ENCODE data around the gene MIOS.

The MIOS gene

DNA sequence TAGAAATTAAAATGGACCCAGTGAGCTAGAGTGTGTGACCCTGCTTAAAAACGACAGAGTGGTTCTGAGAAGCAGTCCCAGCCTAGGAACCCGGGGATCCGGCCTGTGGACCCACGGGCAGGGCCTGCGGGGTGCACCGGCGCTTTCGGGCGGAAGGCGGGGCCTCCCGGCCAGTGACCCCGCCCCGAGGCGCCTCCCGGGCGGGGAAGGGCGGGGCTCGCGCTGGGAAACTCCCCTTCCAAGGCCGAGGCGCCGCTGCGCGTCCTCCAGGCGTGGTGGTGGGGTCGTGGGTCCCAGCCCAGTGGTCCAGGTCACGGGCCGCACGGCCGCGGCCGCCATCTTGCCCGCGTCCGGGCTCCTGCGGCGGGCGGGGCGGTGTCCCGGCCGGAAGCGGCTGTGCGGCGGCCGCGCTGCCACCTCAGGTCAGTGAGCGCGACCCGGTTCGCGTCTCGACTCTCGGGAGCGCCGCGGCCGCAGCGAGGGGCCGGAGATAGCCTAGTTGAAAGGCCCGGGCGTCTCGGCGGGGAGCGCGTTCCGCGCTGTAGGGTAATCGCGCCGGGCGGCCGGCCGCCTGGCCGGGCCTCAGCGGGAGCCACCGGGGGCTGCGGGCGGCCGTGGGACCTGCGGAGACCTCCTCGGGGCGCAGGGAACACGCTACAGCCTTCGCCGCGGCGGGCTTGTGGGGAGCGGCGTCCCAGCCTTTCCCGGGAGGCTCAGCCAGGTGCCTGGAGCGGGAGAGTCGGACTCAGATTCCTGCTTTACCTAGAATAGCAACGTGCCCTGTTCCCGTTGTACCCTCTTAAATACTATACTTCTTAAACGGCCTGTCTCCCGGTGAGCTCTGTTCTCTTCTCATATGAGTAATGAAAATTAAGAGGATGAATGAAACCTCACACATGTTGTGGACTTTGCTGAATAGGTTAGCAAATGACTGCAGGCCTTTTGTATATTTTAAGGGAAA is at the start of gene MIOS:
MIOS (plus strand) TSS at position 234 of the 961 bp plus-strand sequence. CDS start 5,592 bp downstream, outside the sequence.
- peak; percentile 90 for DNase-seq

DNA sequence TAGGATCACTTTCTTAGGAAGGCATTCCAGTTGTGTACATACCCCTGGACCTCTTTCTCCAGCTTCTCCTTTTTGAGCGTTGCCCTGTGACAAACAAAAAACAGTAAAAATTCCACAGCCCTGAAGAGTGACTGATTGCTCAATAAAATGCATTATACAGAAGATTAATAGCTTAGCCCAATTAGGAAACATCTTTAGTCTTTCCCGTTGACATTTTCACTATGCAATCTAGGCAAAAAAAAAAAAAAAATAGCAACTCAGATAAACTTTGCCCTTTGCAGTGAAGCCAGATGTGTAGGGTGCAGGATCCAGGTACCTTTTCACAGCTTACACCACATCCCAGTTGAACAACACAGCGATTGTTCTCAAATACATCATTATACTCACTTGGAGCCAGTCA is 48.9 kb upstream of the MIOS start:
- DNase-seq, result no peak

DNA sequence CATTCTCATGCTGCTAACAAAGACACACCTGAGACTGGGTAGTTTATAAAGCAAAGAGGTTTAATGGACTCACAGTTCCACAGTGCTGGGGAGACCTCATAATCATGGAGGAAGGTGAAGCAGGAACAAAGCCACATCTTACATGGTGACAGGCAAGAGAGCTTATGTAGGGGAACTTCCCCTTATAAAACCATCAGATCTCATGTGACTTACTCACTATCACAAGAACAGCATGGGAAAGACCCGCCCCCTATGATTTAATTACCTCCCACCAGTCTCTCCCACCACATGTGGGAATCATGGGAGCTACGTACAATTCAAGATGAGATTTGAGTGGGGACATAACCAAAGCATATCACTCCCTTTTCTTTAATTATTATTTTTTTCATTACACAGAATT is 47.6 kb upstream of the MIOS start:
- DNase-seq, result no peak

DNA sequence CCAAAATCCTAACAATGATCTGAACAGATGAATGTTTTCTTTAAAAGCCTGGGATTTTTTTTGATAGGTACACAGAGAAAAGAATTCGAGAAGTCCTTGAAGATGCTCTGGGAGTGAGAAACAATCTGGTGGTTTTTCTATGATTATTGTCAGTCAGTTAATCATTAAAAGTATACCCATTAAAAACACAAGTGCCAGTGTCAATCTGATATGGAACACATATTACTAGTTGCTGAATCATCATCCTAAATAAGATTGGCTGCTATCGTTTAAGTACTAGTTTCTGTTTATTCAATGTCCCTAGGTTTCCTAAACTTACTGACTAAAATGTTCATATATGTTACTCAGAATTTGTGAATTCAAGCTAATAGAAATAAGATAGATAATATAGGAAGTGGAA is 47.2 kb upstream of the MIOS start:
- no peak for DNase-seq

DNA sequence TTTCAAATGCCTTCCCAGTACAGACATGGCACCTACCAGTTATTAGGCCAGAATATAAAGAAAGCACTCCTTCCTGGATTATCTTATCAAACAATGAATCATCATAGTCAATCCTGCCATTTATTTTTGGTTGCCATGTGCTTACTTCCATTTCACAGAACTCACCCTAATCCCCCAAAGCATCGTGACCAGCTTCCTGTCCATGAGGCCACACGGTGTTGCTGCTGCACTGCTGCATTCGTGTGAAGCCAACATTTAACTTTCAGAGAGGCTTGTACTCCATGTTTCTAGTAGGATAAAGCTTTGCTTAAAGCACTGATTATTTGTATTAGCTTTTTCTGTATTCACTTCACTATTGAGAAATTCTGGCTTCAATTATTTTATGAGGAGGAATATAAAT is 45.4 kb upstream of the MIOS start:
- no peak for DNase-seq

DNA sequence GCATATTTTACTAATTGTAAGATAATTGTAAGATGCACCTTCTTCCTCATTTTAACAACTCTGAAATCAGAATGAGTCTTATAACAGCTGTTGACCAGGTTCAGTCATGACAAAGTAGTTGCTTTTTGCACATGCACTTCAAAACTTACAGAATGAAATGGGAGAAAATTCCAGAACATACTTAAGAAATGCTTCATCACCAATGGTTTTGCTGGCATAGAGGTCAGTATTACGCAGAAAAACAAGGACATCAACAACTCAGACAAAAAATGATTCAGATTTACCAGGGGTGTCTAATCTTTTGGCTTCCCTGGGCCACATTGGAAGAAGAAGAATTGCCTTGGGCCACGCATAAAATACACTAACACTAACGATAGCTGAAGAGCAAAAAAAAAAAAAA is 44.3 kb upstream of the MIOS start:
- DNase-seq, result no peak

DNA sequence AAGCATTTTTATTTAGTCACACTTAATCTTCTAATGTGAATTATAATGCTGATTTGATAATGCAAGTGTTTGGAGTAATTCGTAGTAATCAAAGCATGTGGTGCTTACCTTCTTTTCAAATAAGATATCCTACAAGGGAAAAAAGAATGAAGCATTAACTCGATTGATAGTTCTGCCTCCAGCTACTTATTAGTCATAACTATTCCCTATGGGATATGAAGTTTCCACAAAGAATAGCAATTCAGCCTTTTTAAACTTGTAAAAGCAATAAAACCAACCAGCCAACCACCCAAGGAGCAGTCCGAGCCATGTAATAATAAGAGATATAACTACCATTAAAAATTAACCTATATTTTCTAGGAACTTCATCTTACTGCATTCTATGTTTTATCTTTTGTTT is 42.6 kb upstream of the MIOS start:
- DNase-seq, result no peak

DNA sequence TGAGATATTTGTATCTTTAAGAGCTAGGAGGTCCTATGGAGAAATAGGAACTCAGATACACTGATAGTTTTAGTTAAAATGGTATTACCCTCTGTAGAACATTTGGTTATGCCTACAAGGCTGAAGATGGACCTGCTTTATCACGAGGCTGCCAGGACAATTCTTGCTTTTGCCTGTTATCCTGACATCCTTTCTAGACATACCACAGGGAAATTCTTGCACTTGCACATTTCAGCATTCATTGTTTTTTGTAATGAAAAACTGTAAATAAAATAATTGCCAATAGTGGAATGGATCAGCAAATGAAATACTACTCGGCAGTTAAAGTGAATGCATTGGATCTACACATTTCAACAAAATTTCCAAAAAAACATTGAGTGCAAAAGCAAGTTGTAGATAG is 40.7 kb upstream of the MIOS start:
- no peak for DNase-seq

DNA sequence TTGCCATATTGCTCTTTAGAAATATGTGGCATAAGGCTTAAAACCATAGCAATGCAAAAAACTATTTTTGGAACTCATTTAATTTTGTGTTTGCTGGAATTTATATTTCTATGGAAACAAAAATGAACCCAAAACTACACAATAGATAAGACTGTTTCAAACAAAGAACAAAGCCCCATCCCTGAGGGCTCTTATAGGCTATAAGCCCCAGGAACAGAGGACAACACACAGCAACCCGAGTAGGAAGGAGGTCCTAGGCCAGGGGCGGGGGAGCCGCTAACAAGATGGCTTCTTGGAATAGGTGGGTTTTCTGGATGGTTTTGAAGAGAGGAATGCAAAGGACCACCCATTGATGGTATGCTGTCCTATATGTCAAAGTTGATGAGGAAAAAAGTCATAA is 39.6 kb upstream of the MIOS start:
- DNase-seq, result no peak

DNA sequence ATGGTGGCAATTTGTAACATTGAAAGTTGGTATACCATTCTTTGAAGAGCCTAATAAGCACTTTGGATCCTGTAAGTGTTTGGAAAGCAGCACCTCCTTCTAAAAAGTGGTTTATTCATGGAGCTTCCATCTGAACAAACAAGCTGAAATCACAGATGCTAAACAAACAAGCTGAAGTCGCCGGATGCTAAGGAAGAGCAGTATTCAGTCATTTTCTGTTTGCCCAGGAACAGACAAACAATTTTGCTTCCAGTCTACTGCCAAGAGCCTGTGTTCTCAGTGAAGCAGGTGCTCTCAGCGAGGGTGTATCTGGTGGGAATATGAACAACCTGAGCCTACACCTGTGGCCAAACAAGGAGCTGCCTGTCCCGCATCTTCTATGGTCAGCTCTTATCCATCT is 37.4 kb upstream of the MIOS start:
- DNase-seq, result no peak

DNA sequence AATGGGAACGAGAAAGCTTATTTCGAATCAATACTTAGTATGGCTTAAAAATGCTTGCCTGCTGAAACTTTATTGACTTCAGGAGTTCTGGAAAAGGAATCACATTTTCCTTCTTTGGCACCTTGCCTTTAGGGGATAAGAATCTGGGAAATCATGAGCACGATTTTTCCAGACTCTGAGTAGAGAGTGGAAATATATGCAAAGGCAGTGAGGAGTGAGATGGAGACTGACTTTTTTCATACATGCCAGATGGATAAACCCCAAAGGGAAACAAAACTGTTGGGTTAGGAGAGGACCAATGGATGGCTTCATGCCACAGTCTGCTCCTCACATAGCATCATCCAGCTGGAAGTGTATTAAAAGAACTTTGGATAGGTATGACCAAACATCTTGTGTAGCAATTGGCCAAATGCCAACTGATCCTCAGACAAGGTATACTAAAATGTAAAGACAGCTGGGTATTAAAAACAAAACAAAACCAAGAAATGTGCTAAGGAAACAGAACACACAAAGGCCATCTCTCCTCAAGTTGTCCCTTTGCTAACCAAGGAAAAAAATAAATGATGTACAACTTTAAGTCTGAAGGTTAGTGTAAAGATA is 32.8 kb upstream of the MIOS start:
- no peak for DNase-seq

DNA sequence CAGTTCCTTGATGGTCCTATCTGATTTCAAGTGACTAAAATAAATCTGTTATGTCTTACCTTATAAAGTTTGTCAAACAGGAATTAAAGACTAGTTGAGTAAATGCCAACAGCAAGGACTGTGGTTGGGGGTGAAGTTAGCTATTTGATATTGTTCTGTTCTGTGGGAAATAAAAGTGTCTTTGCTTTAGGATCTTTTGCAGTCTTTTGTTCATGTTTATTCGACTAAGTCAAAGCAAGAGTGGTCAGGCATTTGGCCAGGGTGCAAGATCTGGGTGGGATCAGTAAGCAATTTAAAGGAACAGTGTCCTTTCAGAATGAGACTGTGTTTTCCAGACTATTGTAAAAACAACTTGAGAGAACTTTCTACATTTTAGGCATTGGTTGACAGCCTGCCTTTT is 31.0 kb upstream of the MIOS start, which contains the start of gene COL28A1:
COL28A1 (minus strand) TSS at position 183 of the 400 bp plus-strand sequence. CDS start 2,998 bp downstream, outside the sequence.
- no peak for DNase-seq

DNA sequence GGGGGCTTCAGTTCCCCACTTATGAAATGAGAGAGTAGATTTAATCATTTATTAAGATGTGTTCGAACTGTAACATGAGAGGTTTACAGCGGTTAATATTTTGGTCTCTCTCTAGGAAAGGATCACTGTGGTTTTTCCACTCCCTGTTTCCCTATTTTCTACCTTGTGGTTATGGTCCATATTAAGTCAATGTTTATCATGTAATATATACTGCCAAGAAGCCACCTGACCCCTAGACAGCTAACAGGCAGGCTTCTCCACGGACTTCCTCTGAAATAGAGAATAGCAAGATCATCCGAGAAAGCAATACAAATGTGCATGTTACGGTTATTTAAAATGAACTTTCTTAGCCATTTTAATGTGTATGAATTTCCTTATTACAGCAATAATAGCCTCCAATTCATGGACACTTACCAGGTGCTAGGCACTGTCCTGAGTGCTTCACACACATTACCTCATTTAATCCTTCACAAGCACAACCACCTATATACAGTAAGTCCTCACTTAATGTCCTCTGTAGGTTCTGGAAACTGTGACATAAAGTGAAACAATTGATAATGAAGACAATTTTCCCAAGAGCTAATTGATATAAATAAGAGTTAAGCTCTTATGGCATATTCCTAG is 30.2 kb upstream of the MIOS start:
- DNase-seq, result no peak

DNA sequence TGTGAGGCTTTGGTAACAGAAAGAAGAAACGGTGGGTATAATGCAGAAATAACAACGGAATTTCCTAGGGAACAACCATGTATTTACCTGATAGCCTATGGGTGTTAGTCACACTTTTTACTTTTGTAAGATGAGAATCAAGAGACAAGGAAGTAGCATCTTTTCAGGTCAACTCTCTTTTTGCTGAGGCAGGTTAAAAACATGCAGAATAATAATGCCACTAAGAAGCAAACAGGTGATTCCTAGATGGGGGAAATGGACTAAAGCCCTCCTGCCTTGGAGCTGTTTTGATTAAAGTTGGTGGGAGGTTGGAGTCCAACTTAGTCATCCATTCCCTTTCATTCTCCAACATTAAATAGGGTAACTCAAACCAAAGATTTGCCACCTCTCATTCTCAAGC is 29.0 kb upstream of the MIOS start:
- DNase-seq, result no peak

DNA sequence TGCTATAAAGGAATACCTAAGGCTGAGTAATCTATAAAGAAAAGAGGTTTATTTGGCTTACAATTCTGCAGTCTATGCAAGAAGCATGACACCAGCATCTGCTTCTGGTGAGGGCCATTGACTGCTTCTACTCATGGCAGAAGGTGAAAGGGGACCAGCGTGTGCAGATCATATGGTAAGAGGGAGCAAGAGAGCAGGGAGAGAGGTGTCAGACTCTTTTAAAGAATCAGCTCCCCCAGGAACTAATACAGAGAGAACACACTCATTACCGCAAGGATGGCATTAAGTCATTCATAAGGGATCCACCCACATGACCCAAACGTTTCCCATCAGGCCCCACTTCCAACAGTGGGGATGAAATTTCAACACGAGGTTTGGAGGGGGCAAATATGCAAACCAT is 27.5 kb upstream of the MIOS start:
- DNase-seq, result no peak

DNA sequence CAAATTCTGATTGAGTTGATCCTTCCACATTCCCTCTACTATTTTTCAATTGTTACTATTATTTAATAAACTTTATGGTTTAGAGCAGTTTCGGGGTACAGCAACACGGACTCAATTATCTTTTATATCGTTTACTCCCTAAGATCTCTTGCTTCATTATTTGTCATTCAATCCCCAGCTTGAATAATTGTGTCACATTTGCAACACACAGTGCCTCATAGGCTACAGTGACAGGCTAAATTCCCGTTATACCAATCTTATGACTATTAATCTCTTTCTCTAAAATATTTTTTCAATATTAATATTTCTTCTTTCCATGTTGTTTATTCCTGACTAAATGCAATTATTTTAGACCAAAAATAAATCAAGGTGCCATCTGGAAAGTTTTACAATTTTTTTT is 27.0 kb upstream of the MIOS start:
- DNase-seq, result no peak

DNA sequence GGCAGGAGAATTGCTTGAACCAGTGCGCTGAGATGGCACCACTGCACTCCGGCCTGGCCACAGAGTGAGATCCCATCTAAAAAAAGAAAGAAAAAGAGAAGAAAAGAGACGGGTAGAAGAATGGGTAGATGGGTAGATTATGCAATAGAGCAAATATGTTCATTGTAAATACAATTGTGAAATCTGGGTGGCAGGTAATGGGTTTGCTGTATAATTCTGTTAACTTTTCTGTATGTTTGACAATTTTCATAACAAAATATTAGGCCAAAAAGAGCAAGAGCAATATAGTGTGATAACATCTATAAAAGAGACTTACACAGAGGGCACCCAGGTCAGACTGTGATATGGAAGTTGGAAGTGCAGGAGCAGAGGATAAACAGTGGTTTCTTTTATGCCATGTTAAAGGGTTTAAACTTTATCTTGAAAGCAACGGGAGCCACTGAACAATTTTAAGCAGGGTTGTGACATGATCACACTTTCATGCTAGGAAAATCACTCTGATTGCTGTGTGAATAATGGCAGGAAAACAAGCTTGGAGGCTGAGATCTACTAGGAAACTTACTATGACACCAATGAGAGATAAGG is 24.3 kb upstream of the MIOS start:
- DNase-seq, result no peak

DNA sequence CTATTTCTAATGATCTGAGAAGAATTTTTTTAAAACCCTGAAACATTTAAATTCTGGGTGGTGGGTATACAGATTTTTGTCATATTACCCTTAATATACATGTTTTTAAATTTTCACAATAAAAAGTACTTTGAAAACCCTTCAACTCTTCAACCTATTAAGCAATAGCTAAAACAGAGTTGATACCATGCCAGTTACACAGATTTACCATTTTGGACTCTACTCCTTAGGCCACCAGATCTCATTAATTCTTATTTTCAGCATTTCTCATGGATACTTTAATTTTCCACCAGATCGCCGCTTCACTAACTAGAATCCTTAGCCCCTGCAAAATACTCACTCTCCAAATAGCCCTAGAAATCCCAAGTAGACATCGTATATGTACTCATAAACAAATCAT is 18.3 kb upstream of the MIOS start:
- DNase-seq, result no peak

DNA sequence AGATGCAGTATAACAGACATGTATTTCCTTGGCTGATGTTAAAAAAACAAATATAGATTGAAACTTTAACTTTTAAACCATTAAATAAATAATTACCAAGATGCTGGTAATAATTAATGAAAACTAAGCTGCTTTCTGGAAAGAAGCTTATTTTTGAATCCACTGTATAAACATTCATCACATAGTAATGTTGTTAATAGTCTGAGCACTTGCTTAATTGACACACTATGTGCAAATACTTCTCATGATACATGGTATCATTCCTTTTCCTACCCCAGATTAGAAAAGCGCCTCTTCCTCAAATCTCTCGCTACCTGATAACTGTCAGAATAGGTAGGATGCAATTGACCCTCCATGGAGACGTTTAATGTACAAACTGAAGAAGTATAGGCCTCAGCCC is 16.0 kb upstream of the MIOS start:
- DNase-seq, result no peak

DNA sequence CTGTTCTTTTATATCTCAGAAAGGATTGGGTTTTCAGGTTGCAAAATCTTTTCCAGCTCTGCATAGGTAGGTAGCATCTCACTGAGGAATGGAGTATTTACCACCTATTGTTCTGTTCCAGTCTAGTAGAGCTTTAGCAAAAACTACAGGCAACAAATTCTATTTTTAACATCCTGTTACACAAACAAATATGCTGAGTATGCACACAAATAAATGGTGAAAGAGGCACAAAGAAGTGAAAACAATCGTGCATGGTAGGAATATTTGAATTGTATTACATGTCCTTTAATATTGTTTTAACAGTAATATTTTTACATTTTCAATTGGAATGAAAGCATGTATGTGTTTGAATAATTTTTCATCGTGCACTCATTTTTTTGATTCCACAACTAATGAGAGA is 14.5 kb upstream of the MIOS start:
- DNase-seq, result no peak

DNA sequence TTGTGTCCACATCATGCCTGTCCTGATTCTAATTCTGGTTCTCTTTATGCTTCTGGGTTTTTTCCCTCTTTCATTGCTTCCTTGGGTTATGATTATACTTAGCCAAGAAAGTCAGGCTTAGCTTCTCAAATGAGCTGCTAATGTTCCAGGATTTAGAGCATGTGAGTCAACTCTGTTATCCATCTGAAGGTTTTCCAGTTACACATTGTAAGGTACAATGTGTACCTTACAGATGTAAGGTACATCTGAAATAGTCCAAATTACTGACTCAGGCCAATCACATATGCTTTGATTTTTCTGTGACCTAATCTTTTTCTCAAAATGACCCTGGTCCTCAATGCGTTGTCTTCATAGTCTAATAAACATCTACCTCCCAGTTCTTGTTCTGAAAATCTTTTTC is 13.3 kb upstream of the MIOS start:
- no peak for DNase-seq

DNA sequence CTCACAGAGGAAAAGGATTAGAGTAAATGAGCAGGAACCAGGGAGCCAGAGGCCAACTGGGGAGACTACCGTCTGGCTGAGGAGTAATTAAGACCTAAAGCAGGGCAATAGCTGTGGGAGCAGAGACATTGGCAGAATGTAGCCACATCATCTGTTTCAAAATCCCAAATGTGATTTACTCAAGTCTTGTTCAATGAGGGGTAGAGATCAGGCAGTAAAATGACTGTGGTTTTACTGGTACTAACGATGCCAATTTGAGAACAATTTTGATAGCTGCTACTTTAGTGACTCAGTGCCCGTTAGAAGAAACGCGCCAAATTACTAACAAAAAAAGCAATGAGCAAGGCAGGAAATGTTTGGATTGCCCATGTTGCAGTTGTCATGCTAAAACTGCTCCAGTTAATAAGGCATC is 12.7 kb upstream of the MIOS start:
- no peak for DNase-seq
